Measurements from ENCODE around the gene KRT16.
"Not testable (repeated sequence)": the region's sequence is repeated elsewhere in the genome, so short reads cannot be mapped to it uniquely, and the experiment has no call there.

The KRT16 gene

DNA sequence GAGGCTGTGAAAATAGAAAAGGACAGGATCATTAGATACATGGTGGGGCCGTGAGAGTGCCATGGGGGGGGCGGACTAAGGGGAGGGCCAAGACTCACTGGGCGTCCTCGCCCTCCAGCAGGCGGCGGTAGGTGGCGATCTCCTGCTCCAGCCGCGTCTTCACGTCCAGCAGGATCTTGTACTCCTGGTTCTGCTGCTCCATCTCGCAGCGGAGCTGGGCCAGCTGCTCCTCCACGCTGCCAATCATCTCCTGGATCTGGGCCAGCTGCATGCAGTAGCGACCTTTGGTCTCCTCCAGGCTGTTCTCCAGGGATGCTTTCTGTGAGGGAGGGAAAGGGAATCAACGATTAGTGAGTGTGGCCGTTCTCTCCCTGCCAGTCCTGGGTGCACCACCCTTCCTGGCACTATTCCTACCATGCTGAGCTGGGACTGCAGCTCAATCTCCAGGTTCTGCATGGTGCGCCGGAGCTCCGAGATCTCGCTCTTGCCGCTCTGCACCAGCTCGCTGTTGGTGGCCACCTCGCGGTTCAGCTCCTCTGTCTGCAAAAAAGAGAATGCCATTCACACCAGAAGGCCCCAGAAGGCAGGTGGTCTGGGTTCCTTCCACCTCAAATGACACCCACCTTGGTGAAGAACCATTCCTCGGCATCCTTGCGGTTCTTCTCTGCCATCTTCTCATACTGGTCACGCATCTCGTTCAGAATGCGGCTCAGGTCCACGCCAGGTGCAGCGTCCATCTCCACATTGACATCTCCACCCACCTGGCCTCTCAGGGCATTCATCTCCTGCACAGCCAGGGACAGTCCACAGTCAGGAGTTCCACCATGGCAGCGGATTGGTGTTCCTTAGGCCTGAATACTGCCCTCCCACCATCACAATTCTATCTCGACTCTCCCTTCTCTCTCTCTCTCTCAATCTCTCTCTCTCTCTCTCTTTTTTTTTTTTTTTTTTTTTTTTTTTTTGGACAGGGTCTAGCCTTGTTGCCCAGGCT is 29.1 kb downstream of the KRT16 start:
- H3K27me3 ChIP-seq (ENCODE audit: control insufficient read depth in 1 of 2, insufficient read depth in 1 of 2, low read length in 2 of 2), result peaks cover 21 to 54% of the 10 kb centered on the region in 2 experiments
- H2BK120ac ChIP-seq (ENCODE audit: low read depth, low read length), result no peak overlapping the region
- no peak overlapping the region for H3K14ac ChIP-seq (ENCODE audit: low read length in 2 of 2)
- no peak overlapping the region for H2BK5ac ChIP-seq (ENCODE audit: low read depth, low read length, poor library complexity, severe bottlenecking)
- no peak overlapping the region for H3K4me3 ChIP-seq (ENCODE audit: insufficient read depth in 1 of 2, low read depth in 1 of 2, low read length in 2 of 2)
- H3K79me1 ChIP-seq (replicated peaks; ENCODE audit: low read length, poor library complexity, severe bottlenecking), result no peaks in the 10 kb centered on the region
- no peak overlapping the region for H3K4ac ChIP-seq (ENCODE audit: low read depth in 1 of 2, low read length in 2 of 2)
- H2BK12ac ChIP-seq (ENCODE audit: low read length in 2 of 2), result no peak overlapping the region
- no peak overlapping the region for H2AFZ ChIP-seq (ENCODE audit: low read depth, low read length)
- no peaks in the 10 kb centered on the region for H3K9me3 ChIP-seq (ENCODE audit: control insufficient read depth, low read length)
- H3K9ac ChIP-seq (ENCODE audit: low read length), result no peak overlapping the region
- H3K23ac ChIP-seq (ENCODE audit: low read length in 2 of 2), result no peak overlapping the region
- H3K4me2 ChIP-seq (ENCODE audit: low read length, poor library complexity, severe bottlenecking), result no peak overlapping the region
- DNase-seq, result no peak
- 85% methylated on average over 33 of the region's 33 CpGs for WGBS
- no peak overlapping the region for H2BK15ac ChIP-seq (ENCODE audit: low read depth, poor library complexity, severe bottlenecking)
- H3K4me1 ChIP-seq (ENCODE audit: control insufficient read depth, insufficient read depth, low read depth, low read length), result peaks cover 10% of the 10 kb centered on the region
- H4K91ac ChIP-seq (ENCODE audit: low read length), result no peak overlapping the region
- H3K27ac ChIP-seq (ENCODE audit: low read length, poor library complexity, severe bottlenecking), result no peak overlapping the region
- H3K36me3 ChIP-seq (ENCODE audit: control insufficient read depth in 1 of 2, insufficient read depth in 2 of 2, low read depth in 1 of 2, low read length in 2 of 2), result no peaks in the 10 kb centered on the region
- no peak overlapping the region for H3K18ac ChIP-seq (ENCODE audit: low read depth in 1 of 2, low read length in 2 of 2)
- no peak overlapping the region for H4K8ac ChIP-seq (ENCODE audit: low read length)
- H2AK5ac ChIP-seq (ENCODE audit: low read length, severe bottlenecking), result no peak overlapping the region

DNA sequence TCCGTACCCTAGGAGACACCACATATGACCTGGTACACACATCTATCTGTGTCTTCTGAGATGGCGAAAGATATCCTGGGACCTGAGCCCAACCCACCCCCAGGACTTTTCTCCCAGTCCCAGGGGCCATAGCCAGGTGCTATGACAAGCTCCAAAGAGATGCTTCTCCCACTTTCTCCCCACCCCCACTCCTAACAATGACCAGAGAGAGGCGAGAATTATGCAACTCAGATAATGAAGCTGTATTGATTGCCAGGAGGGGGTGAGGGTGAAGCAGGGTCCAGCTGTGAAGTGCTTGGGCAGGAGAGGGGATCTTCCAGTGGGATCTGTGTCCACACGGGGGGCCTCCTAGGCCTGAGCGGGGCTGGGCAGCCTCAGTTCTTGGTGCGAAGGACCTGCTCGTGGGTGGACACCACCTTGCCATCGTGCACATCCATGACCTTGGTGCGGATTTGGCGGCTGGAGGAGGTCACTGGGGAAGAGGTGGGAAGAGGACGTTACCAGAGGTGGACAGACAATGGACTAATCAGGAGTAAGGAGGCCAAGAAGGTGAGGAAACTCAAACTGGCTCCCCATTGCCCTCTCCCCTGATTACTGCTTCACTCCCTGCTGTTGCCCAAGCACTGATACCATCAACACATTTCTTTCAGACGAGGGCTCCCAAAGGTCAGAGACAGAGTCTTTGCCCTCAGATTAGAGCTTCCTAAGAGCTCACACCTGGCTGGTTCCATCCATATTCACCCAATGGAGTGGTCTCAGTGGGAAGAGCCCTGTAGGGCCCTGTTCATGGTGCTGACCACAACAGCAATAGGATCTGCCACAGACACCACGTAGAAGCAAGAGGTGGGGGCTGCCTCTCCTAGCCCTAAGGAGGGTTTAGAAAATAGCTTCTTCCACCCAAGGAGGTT is 30.3 kb downstream of the KRT16 start:
- not testable (repeated sequence) for H3K4ac ChIP-seq (ENCODE audit: low read depth in 1 of 2, low read length in 2 of 2)

DNA sequence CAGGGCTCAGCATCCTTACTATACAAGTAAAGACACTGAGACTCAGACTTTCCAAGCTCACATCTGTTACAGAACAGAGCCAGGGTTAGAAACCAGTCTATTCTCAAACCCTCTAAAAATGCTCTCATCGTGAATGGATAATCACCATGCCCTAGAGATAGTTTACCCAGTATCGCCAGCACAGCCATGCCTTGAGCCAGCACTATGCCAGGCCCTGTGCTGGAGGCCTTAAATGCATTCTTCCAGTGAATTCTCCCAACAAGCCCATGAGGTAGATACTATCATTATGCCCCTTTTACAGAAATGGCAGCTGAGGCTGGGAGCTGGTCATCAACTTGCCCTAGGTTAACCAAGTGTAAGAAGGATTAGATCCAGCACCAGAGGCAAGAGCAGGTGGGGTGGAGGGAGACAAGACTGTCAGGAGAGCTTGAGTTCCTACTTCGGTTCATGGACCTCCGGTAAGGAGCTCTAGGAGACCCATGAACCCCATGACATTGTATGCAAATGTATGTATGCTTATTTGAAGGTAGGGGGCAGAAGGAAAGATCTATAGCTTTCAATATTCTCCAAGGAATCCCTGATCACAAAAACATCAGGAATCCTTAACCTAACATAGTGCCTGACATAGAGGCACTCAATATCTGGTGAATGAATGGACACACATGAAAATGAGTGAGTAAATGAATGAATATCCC is 31.1 kb downstream of the KRT16 start:
- DNase-seq, result no peak
- H3K4me1 ChIP-seq (ENCODE audit: control insufficient read depth, insufficient read depth, low read depth, low read length), result peaks cover 10% of the 10 kb centered on the region
- H3K9me3 ChIP-seq (ENCODE audit: control insufficient read depth, low read length), result no peaks in the 10 kb centered on the region

More for the DNA sequence above, 30.3 kb downstream of the KRT16 start:
- H3K9ac ChIP-seq (ENCODE audit: low read length); H3K4me1 ChIP-seq (ENCODE audit: control insufficient read depth, insufficient read depth, low read depth, low read length); H2AK5ac ChIP-seq (ENCODE audit: low read length, severe bottlenecking); H3K14ac ChIP-seq (ENCODE audit: low read length in 2 of 2); H2BK12ac ChIP-seq (ENCODE audit: low read length in 2 of 2); H2BK15ac ChIP-seq (ENCODE audit: low read depth, poor library complexity, severe bottlenecking); DNase-seq; H3K23ac ChIP-seq (ENCODE audit: low read length in 2 of 2); H3K36me3 ChIP-seq (ENCODE audit: control insufficient read depth in 1 of 2, insufficient read depth in 2 of 2, low read depth in 1 of 2, low read length in 2 of 2); H2BK120ac ChIP-seq (ENCODE audit: low read depth, low read length); H3K27ac ChIP-seq (ENCODE audit: low read length, poor library complexity, severe bottlenecking); H4K8ac ChIP-seq (ENCODE audit: low read length); H4K91ac ChIP-seq (ENCODE audit: low read length); H2BK5ac ChIP-seq (ENCODE audit: low read depth, low read length, poor library complexity, severe bottlenecking); H3K4me3 ChIP-seq (ENCODE audit: insufficient read depth in 1 of 2, low read depth in 1 of 2, low read length in 2 of 2); H3K79me1 ChIP-seq (replicated peaks; ENCODE audit: low read length, poor library complexity, severe bottlenecking); H2AFZ ChIP-seq (ENCODE audit: low read depth, low read length); H3K4me2 ChIP-seq (ENCODE audit: low read length, poor library complexity, severe bottlenecking); H3K9me3 ChIP-seq (ENCODE audit: control insufficient read depth, low read length); H3K18ac ChIP-seq (ENCODE audit: low read depth in 1 of 2, low read length in 2 of 2): not testable (repeated sequence)
- peaks cover 16 to 62% of the 10 kb centered on the region in 2 experiments for H3K27me3 ChIP-seq (ENCODE audit: control insufficient read depth in 1 of 2, insufficient read depth in 1 of 2, low read length in 2 of 2)
- 88% methylated on average over 9 of the region's 13 CpGs for whole genome bisulfite sequencing

More for the DNA sequence above, 31.1 kb downstream of the KRT16 start:
- 92% methylated on average over 4 of the region's 4 CpGs for WGBS
- Histone ChIP-seq H3K27ac (ENCODE audit: low read length, poor library complexity, severe bottlenecking) (no peak overlapping the region), H3K36me3 (ENCODE audit: control insufficient read depth in 1 of 2, insufficient read depth in 2 of 2, low read depth in 1 of 2, low read length in 2 of 2) (no peaks in the 10 kb centered on the region), H3K4me2 (ENCODE audit: low read length, poor library complexity, severe bottlenecking) (no peak overlapping the region), H3K9ac (ENCODE audit: low read length) (no peak overlapping the region), H3K4ac (ENCODE audit: low read depth in 1 of 2, low read length in 2 of 2) (no peak overlapping the region), H2AFZ (ENCODE audit: low read depth, low read length) (no peak overlapping the region), H2BK5ac (ENCODE audit: low read depth, low read length, poor library complexity, severe bottlenecking) (no peak overlapping the region), H2BK15ac (ENCODE audit: low read depth, poor library complexity, severe bottlenecking) (no peak overlapping the region), H3K14ac (ENCODE audit: low read length in 2 of 2) (no peak overlapping the region), H2BK12ac (ENCODE audit: low read length in 2 of 2) (no peak overlapping the region), H4K8ac (ENCODE audit: low read length) (no peak overlapping the region), H3K27me3 (ENCODE audit: control insufficient read depth in 1 of 2, insufficient read depth in 1 of 2, low read length in 2 of 2) (peaks cover 20 to 67% of the 10 kb centered on the region in 2 experiments), H2BK120ac (ENCODE audit: low read depth, low read length) (no peak overlapping the region), H3K4me3 (ENCODE audit: insufficient read depth in 1 of 2, low read depth in 1 of 2, low read length in 2 of 2) (no peak overlapping the region), H3K79me1 (replicated peaks; ENCODE audit: low read length, poor library complexity, severe bottlenecking) (no peaks in the 10 kb centered on the region), H3K23ac (ENCODE audit: low read length in 2 of 2) (no peak overlapping the region), H4K91ac (ENCODE audit: low read length) (no peak overlapping the region), H3K18ac (ENCODE audit: low read depth in 1 of 2, low read length in 2 of 2) (no peak overlapping the region), H2AK5ac (ENCODE audit: low read length, severe bottlenecking) (no peak overlapping the region)
